ENCODE results near the gene UBE2E2.

GRCh38 chr3:23459889-23460546 is 256.9 kb downstream of the UBE2E2 start:
- TF ChIP-seq CTCF (IDR thresholded peaks at IDR 0.05) = no peak
- no peak for TF ChIP-seq POLR2A (IDR thresholded peaks at IDR 0.05)
